Measurements from ENCODE around the gene LMAN1L. TPM values are rescaled to one million over a fixed set of nuclear protein-coding genes. Genes with fewer than 3 reads are reported as not detected.

LMAN1L gene
- total RNA-seq, 1 experiment from 2014 or later: not detected

DNA sequence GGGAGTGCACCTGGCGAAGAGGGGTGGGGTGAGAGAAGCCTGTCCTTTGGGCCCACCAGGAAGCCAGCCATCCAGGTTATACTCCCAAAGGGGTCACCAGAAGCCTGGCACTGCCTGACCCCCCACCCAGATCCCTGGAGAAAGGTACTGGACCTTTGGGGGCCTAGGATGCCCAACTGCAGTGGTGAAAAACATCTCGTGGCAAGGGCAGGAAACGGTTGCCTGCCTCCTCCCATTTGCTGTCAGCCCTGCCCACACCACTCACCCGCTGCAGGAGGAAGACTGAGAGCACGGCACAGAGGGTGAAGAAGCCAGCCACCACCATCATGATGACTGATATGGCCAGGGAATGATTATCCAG lies 32.6 kb downstream of the LMAN1L start:
- Histone ChIP-seq H2AFZ (ENCODE audit: low read length) (no peak overlapping the region), H2BK15ac (ENCODE audit: low read depth, low read length) (no peak overlapping the region), H3K79me2 (ENCODE audit: insufficient read depth, low read length) (no peaks in the 10 kb centered on the region), H4K20me1 (ENCODE audit: control insufficient read depth, insufficient read depth, insufficient read length) (no peaks in the 10 kb centered on the region), H4K5ac (ENCODE audit: insufficient read length, low read depth, low read length) (no peak overlapping the region), H3K23ac (ENCODE audit: insufficient read length, low read depth, low read length) (no peak overlapping the region), H3K27me3 (ENCODE audit: insufficient read depth, low read length) (no peaks in the 10 kb centered on the region), H2BK20ac (ENCODE audit: low read depth, low read length, poor library complexity, severe bottlenecking) (no peak overlapping the region), H4K8ac (replicated peaks; ENCODE audit: insufficient read length, low read depth, low read length) (no peak overlapping the region), H2BK120ac (ENCODE audit: low read depth, low read length, poor library complexity, severe bottlenecking) (no peak overlapping the region), H3K23me2 (ENCODE audit: insufficient read length, low read depth, low read length, poor library complexity, severe bottlenecking) (peaks cover 6% of the 10 kb centered on the region), H3K9me3 (ENCODE audit: control insufficient read depth, low read depth, low read length) (no peaks in the 10 kb centered on the region), H3K27ac (ENCODE audit: insufficient read length, low read depth, low read length) (no peak overlapping the region), H4K91ac (ENCODE audit: insufficient read length, low read depth, low read length) (no peak overlapping the region), H2BK5ac (ENCODE audit: insufficient read length, low read length) (no peak overlapping the region), H3K4me2 (ENCODE audit: insufficient read depth, insufficient read length, low read length) (no peak overlapping the region), H2AK5ac (ENCODE audit: insufficient read length, low read length) (no peak overlapping the region), H3K14ac (ENCODE audit: insufficient read depth, low read length) (no peak overlapping the region), H3K4ac (ENCODE audit: low read depth, low read length) (no peak overlapping the region), H3K4me1 (ENCODE audit: insufficient read depth, low read length) (no peaks in the 10 kb centered on the region; the same call in 1 of the 2 replicates), H3T11ph (ENCODE audit: low read length) (no peak overlapping the region), H3K56ac (ENCODE audit: insufficient read length, low read depth, low read length) (no peak overlapping the region), H2BK12ac (ENCODE audit: insufficient read length, low read depth, low read length) (no peak overlapping the region), H3K79me1 (ENCODE audit: insufficient read depth, low read depth, low read length, poor library complexity, severe bottlenecking) (no peaks in the 10 kb centered on the region), H3K18ac (ENCODE audit: insufficient read length, low read depth, low read length) (no peak overlapping the region), H3K9ac (ENCODE audit: extremely low read depth, insufficient read length, low read length) (no peak overlapping the region)
- TF ChIP-seq, protein P1, sequence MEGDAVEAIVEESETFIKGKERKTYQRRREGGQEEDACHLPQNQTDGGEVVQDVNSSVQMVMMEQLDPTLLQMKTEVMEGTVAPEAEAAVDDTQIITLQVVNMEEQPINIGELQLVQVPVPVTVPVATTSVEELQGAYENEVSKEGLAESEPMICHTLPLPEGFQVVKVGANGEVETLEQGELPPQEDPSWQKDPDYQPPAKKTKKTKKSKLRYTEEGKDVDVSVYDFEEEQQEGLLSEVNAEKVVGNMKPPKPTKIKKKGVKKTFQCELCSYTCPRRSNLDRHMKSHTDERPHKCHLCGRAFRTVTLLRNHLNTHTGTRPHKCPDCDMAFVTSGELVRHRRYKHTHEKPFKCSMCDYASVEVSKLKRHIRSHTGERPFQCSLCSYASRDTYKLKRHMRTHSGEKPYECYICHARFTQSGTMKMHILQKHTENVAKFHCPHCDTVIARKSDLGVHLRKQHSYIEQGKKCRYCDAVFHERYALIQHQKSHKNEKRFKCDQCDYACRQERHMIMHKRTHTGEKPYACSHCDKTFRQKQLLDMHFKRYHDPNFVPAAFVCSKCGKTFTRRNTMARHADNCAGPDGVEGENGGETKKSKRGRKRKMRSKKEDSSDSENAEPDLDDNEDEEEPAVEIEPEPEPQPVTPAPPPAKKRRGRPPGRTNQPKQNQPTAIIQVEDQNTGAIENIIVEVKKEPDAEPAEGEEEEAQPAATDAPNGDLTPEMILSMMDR (conservative IDR thresholded peaks at IDR 0.05): no peak
- Mint-ChIP-seq H3K36me3 (ENCODE audit: insufficient read depth in 1 of 3, low read depth in 3 of 3) (peaks cover 10 to 51% (median 43%) of the 10 kb centered on the region in 3 experiments), H3K27ac (peak overlapping the region in 1 of 3 experiments; percentile 65; a peak in 2 of 7 replicates), H3K9me3 (no peaks in the 10 kb centered on the region), H3K27me3 (ENCODE audit: low read depth) (no peaks in the 10 kb centered on the region), H3K4me3 (no peak overlapping the region), H3K4me1 (peaks cover 19 to 33% of the 10 kb centered on the region in 2 experiments)
- no peak for DNase-seq
- WGBS (ENCODE audit: extremely low coverage, insufficient read length, low lambda C conversion rate): no CpG with 5 or more reads among the region's 5 CpGs

Measured in H9 (cell line).